ENCODE results near the gene MAGEF1. TPM values are rescaled to one million over a fixed set of nuclear protein-coding genes. Genes with fewer than 3 reads are reported as not detected.

MAGEF1 gene
- total and polyA plus RNA-seq, 2 experiments from 2014 or later: 66.5 to 88.7 TPM

GRCh38 chr3:184680385-184681345 is 31.2 kb downstream of the MAGEF1 start (continued):
- no peak for TF ChIP-seq ZNF462 (CRISPR knock-in tag; IDR thresholded peaks at IDR 0.05)
- no peak for TF ChIP-seq JUNB (IDR thresholded peaks at IDR 0.05; ENCODE audit: unreplicated experiment)
- TF ChIP-seq POLR2AphosphoS5 (IDR thresholded peaks at IDR 0.05; ENCODE audit: low read depth): no peak
- TF ChIP-seq CREB1 (CRISPR knock-in tag; IDR thresholded peaks at IDR 0.05; ENCODE audit: low read depth): no peak
- no peak for TF ChIP-seq ZNF114 (CRISPR knock-in tag; IDR thresholded peaks at IDR 0.05)
- no peak for TF ChIP-seq REST (IDR thresholded peaks at IDR 0.05; ENCODE audit: unreplicated experiment)
- no peak for TF ChIP-seq STAT1 (IDR thresholded peaks at IDR 0.05; ENCODE audit: unreplicated experiment)
